Measurements from ENCODE around the gene ARHGEF12. TPM values are rescaled to one million over a fixed set of nuclear protein-coding genes. Genes with fewer than 3 reads are reported as not detected.

The ARHGEF12 gene
- total RNA-seq, 1 donor from 2014 or later, result 83.1 TPM

- Mint-ChIP-seq H3K9me3 (ENCODE audit: unreplicated experiment) (no peaks in the 10 kb centered on the region), H3K27me3 (ENCODE audit: low read depth, unreplicated experiment) (peaks cover 46% of the 10 kb centered on the region), H3K36me3 (ENCODE audit: low read depth, unreplicated experiment) (no peaks in the 10 kb centered on the region), H3K4me1 (ENCODE audit: low read depth, unreplicated experiment) (peaks cover 2% of the 10 kb centered on the region), H3K4me3 (ENCODE audit: unreplicated experiment) (no peak overlapping the region), H3K27ac (ENCODE audit: unreplicated experiment) (no peak overlapping the region)
- Histone ChIP-seq H4K20me1 (ENCODE audit: insufficient read depth, low read length) (no peaks in the 10 kb centered on the region), H3K4me3 (ENCODE audit: insufficient read depth, low read depth, low read length) (no peak overlapping the region), H2AFZ (ENCODE audit: low read depth, low read length) (no peak overlapping the region), H3K9me3 (ENCODE audit: insufficient read depth, low read depth, low read length) (no peaks in the 10 kb centered on the region), H3K9ac (ENCODE audit: low read length) (no peak overlapping the region), H3K4me1 (ENCODE audit: insufficient read depth, low read length) (peaks cover 8% of the 10 kb centered on the region), H3K79me2 (ENCODE audit: insufficient read depth, low read length) (no peaks in the 10 kb centered on the region), H3K27me3 (ENCODE audit: insufficient read depth, low read length) (peaks cover 8% of the 10 kb centered on the region), H3K4me2 (ENCODE audit: low read length) (no peak overlapping the region), H3K36me3 (ENCODE audit: insufficient read depth, low read length) (no peaks in the 10 kb centered on the region), H3K27ac (ENCODE audit: low read depth, low read length) (no peak overlapping the region)
- FAIRE-seq, result no peak
- no peak for DNase-seq (ENCODE audit: low read depth)
- TF ChIP-seq EZH2 (IDR thresholded peaks at IDR 0.05; ENCODE audit: insufficient read depth, low read length), result no peak
- TF ChIP-seq CTCF (IDR thresholded peaks at IDR 0.05; ENCODE audit: insufficient read depth, low read depth, low read length), result no peak
These were observed 189.3 kb downstream of the ARHGEF12 start for GRCh38 chr11:120525261-120526171.

DNA sequence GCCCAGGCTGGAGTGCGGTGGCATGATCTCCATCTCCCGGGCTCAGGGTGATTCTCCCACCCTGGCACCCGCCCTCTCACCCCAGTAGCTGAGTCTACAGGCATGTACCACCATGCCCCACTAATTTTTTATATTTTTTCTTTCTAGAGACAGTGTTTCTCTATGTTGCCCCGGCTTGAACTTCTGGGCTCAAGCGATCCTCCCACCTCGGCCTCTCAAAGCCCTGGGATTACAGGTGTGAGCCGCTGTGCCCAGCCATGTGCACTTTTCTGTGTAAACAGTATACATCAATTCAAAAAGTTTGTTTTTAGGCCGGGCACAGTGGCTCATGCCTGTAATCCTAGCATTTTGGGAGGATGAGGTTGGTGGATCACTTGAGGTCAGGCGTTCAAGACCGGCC, 190.0 kb downstream of the ARHGEF12 start:
- TF ChIP-seq CTCF (IDR thresholded peaks at IDR 0.05; ENCODE audit: insufficient read depth, low read depth, low read length), result no peak
- TF ChIP-seq EZH2 (IDR thresholded peaks at IDR 0.05; ENCODE audit: insufficient read depth, low read length), result no peak
- no peak overlapping the region for H3K4me3 ChIP-seq (ENCODE audit: insufficient read depth, low read depth, low read length)
- no peak overlapping the region for H3K27ac ChIP-seq (ENCODE audit: low read depth, low read length)
- DNase-seq (ENCODE audit: low read depth) (no peak), FAIRE-seq (no peak)
- H3K4me1 ChIP-seq (ENCODE audit: insufficient read depth, low read length), result peaks cover 8% of the 10 kb centered on the region
- peaks cover 48% of the 10 kb centered on the region for H3K27me3 Mint-ChIP-seq (ENCODE audit: low read depth, unreplicated experiment)
- H3K36me3 ChIP-seq (ENCODE audit: insufficient read depth, low read length), result no peaks in the 10 kb centered on the region
- H3K27me3 ChIP-seq (ENCODE audit: insufficient read depth, low read length), result peaks cover 8% of the 10 kb centered on the region
- no peak overlapping the region for H3K4me2 ChIP-seq (ENCODE audit: low read length)
- no peaks in the 10 kb centered on the region for H3K79me2 ChIP-seq (ENCODE audit: insufficient read depth, low read length)
- H4K20me1 ChIP-seq (ENCODE audit: insufficient read depth, low read length), result no peaks in the 10 kb centered on the region
- H3K9me3 ChIP-seq (ENCODE audit: insufficient read depth, low read depth, low read length), result no peaks in the 10 kb centered on the region
- no peak overlapping the region for H3K27ac Mint-ChIP-seq (ENCODE audit: unreplicated experiment)
- H3K36me3 Mint-ChIP-seq (ENCODE audit: low read depth, unreplicated experiment), result no peaks in the 10 kb centered on the region
- H3K4me3 Mint-ChIP-seq (ENCODE audit: unreplicated experiment), result no peak overlapping the region
- no peak overlapping the region for H2AFZ ChIP-seq (ENCODE audit: low read depth, low read length)
- H3K9me3 Mint-ChIP-seq (ENCODE audit: unreplicated experiment), result no peaks in the 10 kb centered on the region
- no peak overlapping the region for H3K9ac ChIP-seq (ENCODE audit: low read length)
- H3K4me1 Mint-ChIP-seq (ENCODE audit: low read depth, unreplicated experiment), result peaks cover 2% of the 10 kb centered on the region
